ENCODE results near the gene FSTL4.

DNA sequence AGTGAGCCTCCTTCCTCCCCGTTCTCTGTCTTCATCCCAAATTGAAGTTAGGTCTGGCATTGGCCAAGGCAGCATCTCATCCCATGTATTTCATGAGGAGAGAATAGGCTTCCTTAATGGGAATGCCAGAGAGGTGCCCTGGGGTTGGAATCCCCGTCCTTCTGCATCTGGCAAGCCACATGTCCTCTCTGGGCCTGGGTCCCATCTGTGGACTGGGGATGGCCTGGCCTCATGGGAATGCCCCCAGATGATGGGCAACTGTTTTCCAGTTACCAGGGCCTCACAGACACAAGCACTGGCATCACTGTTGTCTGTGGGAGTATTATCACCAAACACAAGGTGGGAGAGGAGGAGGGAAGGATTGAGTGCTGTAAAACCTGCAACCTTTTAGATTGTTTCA is 153.9 kb downstream of the FSTL4 start:
- TF ChIP-seq POLR2A (IDR thresholded peaks at IDR 0.05) (no peak), POLR2AphosphoS5 (IDR thresholded peaks at IDR 0.05) (no peak)

All from prostate gland (tissue), 1 donor.